NCI-H2171 (cell line): ENCODE measurements around the gene UGT1A5.

ENCODE experiments used
- DNase-seq: peaks from one replicate; lab custom pipeline; 2025; lab: John Stamatoyannopoulos, UW

UGT1A5 gene

DNA sequence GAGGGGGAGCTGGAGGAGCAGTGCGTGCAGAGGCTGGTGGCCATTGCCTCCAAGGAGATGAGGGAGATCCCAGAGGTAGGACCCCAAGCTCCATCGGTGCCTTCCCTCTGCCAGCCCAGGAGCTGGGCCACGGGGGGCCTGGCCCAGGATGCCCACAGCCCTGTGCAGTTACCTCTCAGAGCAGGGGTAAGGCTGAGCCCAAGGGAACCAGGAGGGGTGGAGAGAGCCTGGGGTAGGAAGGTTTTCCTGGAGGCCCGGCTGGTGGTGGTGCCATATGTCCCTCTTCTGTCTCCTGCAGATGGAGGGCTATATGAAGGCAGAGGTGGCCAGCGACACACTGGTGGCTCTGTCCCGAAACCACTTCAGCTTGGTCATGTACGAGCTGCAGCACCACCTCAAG lies 76.8 kb downstream of the UGT1A5 start:
- DNase-seq: no peak

DNA sequence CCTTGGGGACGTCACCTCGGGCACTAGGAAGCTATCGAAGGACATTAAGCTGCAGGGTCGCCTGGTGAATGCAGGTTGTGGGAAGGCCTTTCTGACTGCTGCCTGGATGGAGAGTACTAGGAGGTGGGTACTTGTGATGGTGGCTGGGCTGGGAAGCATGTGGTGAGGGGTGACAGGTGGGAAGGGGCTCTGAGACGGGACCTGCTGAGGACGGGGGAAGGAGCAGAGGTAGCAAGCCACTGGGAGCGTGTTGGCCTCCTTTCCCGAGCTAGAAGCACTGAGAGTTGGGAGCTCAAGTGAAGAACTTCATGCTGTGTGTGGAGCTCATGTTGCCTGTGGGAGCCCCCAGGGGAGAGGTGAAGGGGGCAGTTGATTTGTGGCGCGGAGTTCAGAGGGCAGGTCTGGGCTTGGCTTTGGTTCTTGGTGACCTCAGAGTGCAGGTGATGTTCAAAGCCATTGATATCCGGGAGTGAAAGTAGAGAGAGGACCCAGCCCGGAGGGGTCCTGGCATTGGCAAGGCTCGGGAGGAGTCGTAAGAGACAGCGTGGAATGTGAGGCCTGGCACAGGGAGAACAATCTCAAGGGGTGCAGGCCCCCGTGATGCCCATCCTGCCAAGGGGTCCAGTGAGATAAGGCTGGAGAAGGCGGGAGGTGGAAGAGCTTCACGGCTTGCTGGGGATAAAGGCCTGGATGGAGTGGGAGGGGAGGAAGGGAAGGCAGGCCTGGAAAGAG lies 78.6 kb downstream of the UGT1A5 start:
- DNase-seq: no peak

DNA sequence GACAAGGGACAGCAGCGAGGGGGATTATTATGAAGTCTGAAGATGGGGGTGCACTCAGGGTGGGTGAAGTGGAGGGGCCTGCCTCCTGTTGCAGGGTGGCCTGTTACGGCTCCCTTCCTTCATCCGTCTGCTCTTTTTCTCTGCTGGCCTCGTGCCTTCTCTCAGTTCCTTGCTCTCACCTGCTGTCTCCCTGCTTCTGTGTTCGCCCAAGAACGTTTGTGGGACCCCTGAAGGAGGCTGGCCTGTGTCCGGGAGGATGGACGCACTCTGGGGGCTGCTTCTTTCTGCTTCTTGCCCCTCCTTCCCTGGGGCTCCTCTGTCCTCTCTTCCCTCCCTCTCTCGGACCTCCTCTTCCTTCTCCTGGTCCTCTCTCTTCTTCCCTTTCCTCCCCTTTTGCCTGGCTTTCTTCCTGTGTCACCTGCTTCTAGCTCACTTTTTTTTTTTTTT lies 79.2 kb downstream of the UGT1A5 start:
- no peak for DNase-seq

DNA sequence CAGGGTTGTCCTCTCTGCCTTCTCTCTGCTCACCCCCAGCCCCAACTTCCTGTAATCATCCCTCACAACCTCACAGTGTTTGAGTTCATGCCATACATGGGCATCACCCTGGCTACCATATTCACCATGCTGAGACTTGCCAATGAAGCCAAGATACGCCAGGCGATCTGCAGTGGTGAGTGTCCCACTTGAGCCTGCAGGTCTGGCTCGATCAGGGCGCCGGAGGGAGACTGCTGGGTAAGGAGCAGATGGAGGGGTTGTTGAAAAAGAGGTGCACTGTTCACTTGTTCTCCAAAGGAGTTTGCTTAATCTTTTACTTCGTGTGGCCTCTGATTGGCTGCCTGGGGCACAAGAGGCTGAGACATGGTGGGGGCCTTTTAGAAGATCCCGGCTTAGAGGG lies 80.0 kb downstream of the UGT1A5 start:
- DNase-seq: no peak

DNA sequence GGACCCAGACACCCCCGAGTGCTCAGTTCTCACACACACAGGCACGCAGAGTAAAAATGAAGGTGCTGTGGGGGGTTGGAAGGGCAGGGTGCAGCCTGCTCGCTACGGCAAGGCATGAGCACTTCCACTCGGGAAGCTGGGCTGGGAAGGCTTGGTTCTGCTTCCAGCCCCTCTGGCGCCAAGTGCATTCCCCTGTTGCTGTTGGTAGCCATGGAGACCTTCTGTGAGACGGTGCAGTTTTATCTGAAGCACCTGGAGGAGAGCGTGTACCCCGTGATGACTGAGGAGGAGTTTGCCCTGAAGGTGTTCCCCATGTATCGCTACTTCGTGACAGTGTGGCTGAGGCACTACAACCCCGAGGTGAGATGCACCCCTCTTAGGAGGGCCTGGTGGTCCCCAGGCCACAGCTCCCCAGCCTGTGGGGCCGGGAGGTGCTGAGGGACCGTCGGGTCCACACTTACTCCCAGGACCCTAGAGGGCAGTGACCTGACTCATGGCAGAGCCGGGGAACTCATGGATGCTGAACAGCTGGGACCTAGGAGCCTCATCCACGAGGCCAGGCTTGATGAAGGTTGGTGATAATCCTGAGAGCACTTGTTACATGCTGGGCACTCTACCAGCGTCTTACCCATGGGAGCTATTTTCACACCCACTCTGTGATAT lies 80.9 kb downstream of the UGT1A5 start:
- DNase-seq: no peak

DNA sequence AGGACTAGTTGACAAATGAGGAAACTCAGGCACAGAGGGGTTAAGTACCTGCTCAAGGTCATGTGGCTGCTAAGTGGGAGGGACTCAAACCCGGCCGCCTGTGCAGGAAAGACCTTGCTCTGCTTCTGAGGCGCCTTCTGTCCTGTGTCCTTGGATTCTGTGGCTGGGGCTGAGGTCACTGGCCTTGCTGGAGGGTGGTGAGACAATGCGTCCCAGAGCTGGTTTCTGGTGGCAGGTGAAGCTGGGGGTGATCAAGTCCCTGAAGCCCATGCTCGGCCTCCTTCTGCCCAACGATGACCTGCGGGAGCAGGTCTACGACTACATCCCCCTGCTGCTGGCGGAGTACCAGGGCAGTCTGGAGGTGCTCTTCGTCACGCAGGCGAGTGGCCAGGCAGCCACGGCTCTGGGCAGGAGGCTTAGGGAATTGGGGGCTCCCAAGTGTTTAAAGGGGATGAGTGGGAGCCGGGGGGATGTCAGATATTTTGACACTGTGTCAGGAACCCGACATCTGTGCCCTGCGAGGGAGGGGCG lies 81.5 kb downstream of the UGT1A5 start:
- no peak for DNase-seq

DNA sequence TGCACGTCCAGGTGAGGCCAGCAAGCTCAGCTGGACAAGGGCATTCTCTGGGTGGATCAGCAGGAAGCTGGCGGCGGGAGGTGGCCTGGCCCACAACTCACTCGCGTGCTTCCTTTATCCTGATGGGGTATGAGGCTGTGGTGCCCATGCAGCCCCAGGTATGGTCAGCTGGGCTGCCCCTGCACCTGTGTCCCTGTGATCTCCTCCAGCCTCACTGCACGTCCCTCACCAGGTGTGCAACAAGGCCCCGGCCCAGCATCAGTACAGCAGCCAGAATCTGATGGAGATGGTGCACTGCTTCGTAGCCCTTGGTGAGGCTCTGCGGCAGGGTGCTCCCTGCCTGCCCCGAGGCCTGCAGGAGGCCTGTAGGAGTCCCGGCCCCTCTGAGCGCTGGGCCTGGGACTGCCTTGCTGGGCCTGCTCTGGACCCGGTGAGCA lies 83.0 kb downstream of the UGT1A5 start:
- no peak for DNase-seq

DNA sequence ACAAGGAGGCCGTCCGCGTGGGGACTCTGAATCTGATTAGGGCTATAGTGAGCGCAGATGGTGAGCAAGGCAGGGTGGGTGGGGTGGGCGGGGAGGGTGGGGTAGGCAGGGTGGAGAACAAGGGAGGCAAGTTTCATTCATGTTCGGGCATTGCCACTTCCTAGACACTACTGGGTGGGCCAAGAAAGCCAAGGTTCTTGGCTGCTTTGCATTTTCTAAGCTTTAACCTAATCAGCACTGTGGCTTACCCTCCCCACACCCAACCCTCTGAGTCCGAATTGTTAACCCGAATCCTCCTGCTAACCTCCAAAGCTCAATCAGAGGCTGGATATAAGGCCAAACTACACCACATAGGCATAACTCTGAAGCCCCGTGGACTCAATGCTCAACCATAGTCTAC lies 83.5 kb downstream of the UGT1A5 start:
- no peak for DNase-seq

DNA sequence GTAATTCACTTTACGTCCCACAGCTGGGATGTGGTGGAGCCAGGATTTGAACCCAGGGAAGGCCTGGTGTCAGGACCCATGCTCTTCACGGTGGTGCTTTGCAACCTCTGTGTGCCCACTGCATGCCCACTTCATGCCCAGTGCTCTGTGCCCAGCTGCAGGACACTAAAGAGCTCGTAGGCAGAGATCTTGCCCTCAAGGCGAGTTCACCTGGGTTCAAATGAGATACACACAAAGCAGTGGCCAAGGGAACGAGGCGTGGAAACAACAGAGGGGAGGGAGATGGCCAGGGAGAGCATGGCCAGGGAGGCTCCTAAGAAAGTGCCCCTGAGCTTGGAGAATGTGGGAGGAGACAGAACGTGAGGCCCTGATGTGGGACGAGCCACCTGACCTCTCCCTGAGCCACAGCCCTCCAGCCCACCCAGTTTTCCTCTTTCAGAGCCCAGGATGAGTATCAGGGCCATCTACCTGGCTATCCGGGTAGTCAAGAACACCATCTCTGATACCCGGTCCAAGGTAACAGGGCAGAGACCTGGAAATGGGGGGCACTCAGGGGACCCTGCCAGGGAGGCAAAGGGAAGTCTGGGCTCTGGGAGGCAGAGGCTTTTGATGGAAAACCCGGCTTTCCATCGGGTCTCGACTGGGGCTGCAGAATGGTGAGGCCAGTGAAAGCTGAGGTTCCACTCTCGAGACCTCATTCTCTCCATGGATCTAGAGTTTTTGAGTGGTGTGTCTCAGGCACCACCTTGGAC lies 85.8 kb downstream of the UGT1A5 start:
- DNase-seq: no peak

DNA sequence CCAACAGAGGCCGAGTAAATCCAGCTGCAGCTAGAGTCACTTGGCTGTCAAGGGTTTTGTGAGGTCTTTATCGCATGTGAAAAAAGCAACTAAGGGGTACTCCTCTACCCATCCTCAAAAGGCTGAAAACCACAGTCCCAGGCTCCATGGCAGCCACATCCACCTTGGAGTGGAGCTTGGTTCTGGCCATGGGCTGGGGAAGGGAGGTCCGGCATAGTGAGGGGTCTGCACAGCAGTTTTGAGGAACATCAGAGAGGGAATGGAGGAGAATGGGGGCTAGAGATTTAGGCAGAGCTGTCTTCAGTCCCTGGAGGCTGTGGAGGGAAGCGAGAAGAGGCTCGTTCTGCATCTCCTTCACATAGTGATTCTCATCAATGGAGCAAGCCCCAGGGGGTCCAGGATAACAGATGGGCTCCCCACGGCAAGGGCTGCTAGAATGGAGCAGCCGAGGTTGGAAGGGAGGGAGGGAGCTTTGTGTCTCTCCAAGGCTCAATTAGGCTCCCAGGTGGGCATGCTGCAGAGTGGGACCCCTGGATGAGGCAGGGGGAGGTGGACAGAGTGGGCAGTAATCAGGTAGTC lies 86.5 kb downstream of the UGT1A5 start:
- peak; percentile 15 for DNase-seq

DNA sequence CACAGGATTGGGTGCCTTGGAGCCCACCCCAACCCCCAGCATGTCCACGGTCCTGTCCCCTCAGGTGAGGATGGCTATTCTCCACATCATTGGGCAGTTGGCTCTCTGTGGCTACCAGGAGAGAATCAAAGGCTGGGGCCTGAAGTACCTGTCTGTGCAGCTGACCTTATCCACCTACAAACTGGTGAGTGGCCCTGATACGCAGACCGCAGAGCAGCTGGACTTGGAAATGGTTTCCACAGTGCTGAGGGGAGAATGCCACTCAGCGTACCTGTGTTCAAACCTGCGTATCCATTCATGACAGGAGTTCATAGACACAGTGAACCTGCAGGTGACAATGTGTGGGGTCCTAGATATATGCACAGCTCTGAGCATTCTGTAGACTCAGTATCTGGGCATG lies 87.0 kb downstream of the UGT1A5 start:
- DNase-seq: no peak

DNA sequence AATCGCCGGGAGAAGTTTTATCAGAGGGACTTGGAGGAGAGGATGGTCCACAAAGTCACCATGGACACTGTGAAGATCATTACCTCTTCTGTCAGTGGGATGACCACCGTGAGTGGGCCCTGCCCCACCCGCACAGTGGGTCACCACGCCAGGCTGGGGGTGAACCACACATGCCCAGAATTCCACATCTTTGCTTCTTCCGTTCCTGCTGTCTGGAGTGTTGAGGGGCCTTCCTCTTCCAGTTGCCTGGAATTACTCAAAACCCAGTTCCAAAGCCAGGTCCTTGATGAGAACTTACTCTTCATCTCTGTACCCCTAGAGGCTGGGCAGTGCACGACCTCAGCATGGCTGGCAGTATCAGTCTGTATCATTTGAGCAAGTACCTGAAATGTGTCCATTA lies 87.5 kb downstream of the UGT1A5 start:
- DNase-seq: no peak

DNA sequence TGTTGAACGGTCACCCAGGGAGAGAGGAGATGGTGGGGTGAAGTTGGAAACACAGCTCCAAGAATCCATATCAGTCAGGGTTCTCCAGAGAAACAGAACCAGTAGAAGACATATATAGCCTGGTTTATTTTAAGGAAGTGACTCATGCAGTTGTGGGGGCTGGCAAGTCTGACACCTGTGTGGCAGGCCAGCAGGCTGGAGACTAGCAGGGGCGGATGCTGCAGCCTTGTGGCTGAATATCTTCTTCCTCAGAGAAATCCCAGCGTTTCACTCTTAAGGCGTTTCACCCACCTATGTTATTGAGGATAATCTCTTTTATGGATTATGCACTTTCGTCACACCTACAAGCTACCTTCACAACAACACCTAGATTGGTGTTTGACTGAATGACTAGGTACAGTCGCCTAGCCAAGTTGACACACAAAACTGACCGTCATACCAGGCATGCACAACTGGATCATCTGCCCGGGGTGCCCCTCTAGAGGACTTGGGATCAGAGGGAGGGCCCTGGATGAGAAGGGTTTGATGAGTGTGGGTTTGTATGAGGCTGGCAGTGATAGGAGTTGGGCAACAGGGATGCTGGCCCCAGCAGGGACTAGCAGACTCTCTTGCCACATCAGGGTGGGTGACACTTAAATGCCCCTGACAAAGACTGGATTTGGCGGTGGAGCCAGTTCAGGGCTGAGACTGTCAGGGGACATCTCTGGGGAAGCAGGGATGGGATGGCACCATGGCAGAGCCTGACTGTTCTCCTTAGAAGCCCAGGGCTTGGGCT lies 88.8 kb downstream of the UGT1A5 start:
- no peak for DNase-seq

DNA sequence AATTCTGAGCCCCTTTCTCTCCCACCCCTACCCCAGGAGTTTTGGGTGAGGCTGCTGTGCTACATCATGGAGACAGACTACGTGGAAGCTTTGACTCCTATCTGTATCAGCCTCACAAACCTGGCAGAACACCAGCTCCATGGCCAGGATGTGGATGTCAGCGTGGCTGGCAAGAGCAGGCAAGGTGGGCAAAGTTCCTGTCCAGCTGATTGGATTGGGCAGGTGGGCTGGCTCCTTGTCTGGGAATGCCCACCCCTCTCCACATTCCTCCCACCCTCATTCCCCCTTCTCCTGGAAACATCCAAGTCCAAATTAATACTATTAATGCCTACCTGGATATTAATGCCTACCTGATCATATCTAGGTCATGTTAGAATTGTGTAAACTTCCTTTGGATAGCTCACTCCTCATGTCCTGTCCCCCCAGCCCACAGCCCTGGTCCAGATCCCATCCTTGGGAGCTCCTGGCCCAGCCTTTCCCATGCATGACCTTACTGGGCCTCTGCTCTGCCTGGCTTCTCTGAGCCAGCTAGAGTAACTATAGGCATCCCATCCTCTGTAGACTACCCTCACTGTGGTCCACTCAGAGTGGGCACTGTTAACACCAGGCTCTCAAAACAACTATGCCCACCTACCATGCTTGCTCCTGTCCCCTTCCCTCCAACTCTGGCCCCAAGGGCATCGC lies 89.6 kb downstream of the UGT1A5 start:
- no peak for DNase-seq

DNA sequence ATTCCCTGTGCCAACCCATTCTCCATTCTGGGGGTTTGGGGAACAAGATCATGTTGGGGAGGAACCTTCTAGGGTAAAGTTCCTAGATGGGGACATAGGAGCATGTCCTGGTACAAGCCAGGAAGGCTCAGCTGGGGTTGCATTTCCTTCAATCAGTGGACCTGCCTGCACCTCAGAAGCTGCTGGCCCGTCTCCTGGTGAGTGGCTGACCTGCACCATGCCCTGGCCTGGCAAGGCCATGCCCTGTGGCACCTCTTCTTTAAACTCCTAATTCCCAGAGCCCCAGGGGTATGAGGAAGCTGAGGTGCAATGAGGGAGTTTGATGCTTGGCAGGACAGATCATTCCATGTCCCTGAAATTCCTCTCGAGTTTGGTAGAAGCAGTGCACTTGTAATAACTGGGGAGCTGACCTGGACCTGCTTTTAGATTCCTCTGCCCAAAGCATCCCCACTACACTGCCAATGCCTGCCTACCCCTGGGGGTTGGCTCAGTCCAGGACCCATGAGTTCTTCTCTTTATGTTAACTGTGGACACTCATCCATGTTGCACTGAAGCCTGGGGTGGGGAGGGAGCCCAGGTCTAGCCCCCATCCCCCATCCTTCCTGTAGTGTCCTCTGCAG lies 90.7 kb downstream of the UGT1A5 start:
- no peak for DNase-seq

DNA sequence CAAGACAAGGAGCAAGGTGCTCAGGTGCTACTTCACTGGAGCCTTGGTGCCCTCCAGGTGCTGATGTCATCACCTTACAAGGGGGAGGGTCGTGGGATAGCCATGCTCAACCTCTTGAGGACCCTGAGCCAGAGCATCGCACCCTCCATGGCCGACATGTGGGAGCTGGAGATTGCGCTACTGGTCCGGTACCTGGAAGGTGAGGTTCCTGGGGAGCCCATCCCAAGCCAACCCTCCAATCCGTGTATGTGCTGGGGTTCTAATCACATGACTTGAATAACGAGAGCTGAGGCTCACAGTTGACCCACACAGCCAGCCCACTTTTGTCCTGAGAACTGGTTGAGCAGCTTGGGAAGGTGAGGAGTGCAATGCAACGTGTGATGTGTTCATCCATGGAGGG lies 91.3 kb downstream of the UGT1A5 start:
- no peak for DNase-seq

DNA sequence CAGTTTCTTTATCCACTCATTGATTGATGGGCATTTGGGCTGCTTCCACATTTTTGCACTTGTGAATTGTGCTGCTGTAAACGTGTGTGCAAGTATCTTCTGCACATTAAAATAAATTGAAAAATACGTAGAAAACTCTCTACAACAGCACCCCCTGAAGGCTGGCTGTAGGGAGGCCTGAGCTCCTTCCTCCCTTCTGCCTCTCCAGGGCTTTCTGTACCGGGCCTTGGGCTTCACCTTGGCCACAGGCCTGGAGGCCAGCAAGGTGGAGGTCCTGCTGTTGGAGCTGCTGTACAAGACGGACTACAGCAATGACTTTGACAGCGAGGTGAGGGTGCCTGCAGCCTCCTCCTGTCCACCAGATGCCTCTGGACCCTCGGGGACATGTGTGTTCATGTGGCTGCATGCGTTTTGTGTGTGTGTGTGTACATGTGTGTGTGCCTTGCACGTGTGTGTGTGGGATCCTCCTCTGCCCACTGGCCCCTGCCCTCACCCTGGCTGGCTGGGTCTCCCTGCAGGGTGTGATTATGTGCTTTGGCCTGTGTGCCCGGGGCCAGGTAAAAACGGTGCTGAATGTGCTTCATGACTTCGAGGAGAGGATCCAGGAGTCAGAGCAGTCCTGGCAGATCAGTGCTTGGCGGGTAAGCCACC lies 94.6 kb downstream of the UGT1A5 start:
- no peak for DNase-seq

DNA sequence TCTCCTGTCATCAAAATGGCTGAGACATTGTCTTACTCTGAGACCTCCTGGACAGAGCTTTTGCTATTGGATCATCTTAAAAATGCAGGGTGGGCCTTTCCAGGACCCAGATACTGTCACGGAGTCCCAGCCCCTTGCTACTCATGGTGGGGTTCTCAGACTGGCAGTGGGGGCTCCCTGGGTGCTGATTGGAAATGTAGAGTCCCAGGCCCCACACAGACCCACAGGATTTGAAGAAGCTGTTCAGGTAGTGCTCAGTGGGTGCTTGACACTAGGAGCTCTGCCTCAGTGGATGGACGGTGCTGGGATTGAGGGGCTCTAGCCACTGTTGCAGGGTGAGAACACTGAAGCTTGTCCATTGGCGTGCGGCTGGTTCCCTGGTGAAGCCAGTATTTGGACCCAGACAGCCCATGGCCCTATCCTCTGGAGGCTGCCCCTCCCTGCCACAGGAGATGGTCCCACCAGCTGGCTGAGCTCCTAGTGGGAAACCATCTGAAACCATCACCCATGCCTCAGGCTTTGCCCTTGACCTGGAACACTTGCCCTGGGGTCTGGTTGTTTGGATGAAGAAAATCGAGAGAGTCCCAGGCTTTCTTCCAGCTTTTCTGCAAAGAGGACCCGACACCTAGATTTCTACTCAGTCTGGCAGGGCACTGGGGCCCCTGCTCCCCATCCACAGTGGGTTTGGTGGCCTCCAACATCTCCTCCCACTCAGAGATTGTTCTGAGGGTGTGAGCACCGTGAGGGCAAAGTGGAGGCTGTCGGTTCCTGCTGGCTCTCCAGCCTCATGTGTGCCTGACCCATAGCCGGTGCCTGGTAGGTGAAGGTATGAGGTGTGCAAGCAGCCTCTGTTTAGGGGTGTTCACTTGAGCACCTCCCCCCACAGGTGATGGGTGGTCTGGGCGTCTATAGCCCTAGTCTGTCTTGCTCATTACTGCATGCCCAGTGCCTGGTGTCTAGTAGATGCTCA lies 95.5 kb downstream of the UGT1A5 start:
- no peak for DNase-seq

DNA sequence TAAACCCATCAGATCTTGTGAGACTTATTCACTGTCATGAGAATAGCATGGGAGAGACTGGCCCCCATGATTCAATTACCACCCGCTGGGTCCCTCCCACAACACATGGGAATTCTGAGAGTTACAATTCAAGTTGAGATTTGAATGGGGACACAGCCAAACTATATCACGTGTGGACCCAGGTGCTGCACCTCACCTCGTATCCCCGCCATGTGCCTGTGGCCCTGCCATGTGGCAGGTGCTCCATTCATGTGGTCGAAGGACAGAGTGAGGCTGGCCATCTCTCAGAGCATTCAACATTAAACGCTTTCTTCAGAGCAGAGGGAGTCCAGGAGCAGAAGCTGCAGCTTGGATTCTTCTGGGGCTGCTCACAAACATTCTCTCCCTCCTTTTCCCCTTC lies 97.7 kb downstream of the UGT1A5 start:
- no peak for DNase-seq
